DMS153 (cell line): ENCODE measurements around the gene LAMTOR2.

Experiments
- DNase-seq: peaks from one replicate; lab custom pipeline; 2025; lab: John Stamatoyannopoulos, UW

Gene LAMTOR2

DNA sequence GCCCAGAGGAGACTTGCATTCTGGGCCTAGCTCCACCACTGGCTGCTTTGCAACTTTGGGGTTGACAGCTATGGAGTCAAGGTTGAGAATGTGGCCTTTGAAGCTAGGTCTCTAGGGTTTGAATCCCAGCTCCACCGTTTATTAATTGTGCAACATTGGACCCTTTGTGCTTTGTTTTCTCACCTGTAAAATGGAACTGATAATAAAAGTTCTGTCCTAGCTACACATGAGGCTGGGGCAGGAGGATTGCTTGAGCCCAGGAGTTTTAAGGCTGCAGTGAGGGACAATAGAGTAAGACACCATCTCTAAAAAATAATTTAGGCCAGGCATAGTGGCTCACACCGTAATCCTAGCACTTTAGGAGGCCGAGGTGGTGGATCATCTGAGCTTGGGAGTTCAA lies 44.7 kb downstream of the LAMTOR2 start:
- DNase-seq = no peak

DNA sequence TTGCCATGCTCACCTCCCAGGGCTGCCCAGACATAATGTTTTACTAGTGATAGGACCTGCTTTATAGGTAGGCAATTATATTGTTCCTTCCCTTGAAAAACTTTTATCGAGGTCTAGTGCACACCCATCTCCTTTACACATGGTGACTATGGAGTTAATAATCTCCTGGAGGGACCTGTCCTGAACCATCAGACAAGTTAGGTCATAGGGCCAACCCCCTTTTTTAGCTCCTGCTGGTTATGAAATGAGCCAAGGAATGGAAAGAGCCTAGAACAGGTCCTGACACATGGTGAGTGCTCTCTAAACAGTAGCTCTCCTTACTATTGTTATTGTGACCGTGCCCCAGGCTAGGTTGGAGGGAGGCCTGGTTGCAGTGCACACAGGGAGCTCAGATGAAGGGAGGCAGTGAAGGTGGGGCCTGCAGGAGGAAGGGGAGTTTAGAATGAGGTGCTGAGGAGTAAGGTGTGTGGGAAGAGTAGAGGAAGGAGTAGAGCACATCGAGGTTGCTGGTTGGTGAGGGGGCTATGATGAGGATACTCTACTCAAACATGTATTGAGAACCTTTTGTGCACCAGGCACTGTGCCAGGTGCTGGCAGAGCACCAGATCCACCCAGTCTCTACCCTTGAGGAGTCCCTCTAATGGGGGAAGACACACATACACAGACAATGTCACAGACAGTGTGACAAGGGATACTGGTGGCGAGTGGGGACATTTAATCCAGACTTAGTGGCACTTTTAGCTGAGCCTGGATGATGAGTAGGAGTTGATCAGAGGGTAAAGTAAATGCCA lies 45.8 kb downstream of the LAMTOR2 start:
- no peak for DNase-seq

DNA sequence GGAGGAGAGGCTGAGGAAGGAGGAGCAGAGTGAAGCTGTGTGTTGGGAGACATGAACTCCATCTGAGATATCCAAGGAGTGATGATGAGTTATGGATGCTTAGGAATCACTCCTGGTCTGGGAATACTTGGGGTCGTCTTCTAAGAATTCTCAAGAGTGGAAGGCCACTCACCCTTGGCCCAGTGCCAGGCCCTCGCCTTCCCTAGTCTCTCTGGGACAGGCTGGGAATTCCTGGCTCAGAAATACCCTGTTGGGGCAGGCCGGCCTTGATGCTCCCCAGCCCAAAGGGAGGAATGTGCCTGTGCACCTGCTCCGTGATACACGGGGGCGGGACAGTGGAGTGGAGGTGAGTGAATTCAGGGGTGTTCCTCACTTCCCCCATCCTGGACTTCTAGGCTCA lies 47.3 kb downstream of the LAMTOR2 start:
- no peak for DNase-seq

DNA sequence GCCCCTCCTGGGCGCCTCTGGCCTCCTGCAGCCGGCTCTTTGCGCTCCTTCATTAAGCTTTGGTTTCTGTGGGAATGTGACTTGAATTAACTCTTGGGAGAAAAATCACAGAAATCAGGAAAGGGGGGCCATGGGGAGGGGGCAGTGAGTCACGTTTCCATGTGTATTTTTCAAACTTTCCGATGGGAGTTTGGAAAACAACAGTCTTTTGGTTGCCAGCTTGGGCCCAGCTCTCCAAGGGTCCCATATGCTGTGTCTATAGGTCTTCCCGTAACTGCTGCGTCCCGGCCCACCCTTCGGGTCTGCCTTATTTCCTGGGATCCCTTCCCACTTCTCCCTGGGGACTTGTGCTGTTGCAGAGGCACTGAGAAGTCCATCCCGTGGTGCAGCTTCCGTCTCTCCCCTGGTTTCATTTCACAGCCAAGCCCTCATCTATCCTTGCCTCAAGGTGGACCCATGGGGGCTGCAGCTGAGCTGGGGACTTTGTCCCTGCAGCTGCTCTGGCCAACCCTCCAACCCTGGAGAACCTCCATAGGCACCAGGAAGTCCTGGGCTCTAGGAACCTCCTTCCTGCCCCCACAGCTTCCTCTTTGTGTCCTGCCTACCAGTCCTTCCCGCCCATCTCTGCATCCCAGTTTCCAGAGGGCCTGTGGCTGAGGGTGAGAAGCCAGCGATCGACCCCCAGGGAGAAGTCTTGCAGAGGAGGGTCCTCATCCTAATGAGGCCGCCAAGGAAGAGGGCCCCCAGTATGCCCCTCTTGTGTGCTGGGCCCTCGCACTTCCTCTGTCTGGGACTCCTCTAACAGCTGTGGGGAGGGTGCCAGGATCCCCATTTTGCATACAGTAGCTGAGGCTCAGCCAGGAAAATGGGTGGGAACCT lies 48.3 kb downstream of the LAMTOR2 start:
- DNase-seq = peak; percentile 27

DNA sequence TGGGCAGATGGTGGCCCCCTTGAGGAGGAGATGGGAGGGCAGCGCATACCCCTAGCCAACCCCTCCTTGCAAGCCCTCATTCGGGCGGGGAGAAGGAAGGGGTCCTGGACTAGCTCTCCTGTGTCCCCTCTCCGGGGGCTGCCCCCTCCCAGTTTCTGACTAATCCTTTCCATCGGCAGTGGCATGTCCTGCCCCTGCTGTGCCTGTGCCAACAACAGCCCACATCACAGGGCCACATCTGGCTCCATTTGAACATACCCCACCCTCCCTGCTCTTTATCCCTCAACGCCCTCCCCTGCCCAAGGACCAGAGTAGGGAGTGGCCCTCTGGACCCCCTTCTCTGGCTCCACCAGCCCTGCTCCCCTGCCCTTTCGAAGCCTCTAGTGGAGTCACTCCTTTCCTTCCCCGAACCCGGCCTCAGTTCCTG lies 49.0 kb downstream of the LAMTOR2 start:
- DNase-seq = peak; percentile 21

DNA sequence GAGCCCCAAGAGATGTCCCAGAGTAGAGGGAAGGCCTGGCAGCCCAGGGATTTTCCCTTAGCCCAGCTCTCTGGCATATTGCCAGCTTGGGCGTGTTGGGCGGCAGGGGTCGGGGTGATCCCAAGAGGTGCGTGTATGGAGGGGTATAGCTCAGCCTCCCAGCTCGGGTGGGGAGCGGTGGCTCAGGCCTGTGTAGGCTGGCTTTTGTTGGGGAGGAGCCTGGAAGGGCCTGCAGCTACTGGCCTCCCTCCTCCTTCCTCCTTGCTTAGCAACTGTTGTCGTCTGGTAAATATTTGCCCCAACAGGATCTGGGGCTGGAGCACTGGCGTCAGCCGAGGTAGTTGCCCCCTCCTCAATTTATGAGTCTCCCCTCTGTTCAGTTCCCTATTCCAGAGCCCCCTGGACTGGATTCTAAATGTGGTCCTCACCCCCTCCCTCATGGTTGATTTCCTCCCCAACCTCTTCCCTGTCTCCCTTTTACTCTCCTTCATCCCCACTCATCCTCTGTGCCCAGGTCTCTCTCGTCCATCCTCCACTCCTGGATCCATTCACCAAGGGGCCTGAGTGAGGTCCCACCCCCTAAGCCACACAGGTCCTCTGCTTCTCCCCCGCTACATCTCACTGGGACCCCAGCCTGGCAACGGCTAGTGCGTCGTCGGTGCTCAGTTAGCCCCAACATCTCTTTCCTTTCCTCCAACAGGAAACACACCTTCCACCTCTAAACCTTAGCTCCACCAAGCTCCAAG lies 49.7 kb downstream of the LAMTOR2 start:
- DNase-seq = peak; percentile 93

DNA sequence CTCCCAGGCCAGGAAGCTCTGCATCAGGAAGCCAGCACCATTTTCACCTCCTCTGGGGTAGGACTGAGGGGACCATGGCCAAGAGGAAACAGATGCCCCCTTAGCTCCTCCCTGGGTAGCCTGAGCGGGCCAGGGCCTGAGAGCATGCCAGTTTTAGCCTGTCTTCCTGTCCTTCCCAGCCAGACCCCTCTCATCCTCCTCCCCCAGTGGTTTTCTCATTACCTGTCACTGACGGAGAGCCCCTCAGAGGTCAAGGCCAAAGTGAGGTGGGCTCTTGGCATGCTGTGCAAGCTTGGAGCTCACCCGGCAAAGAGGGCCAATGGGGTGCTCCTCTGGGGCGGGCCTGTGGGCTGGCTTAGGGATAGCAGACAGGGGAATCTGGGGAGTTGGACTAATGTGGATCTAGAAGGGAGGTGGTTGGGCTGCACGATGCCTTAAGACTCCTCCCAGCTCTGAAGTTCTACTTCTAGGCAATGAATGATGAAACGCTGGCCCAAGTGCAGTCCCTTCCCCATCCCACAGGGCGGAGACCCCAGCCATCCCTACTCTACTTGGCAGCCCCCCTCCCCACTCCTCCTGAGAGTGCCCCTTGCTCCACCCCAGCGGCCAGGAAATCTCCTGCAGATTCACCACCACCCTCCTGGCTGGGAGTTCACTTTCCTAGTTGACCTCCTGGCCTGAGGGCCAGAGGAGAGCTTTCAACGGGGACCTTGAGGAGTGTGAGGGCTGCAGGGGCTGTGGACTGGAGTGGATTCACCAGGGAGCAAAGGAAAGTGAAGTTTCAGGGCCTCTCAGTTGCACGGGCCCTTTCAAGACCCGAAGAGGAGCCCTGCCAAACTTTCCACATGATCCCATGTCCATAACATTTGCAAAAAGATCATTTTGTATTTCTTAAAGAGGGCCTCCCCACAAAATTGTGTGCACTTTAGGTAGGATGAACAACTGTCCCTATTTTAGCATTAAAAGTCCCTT lies 50.6 kb downstream of the LAMTOR2 start:
- no peak for DNase-seq

DNA sequence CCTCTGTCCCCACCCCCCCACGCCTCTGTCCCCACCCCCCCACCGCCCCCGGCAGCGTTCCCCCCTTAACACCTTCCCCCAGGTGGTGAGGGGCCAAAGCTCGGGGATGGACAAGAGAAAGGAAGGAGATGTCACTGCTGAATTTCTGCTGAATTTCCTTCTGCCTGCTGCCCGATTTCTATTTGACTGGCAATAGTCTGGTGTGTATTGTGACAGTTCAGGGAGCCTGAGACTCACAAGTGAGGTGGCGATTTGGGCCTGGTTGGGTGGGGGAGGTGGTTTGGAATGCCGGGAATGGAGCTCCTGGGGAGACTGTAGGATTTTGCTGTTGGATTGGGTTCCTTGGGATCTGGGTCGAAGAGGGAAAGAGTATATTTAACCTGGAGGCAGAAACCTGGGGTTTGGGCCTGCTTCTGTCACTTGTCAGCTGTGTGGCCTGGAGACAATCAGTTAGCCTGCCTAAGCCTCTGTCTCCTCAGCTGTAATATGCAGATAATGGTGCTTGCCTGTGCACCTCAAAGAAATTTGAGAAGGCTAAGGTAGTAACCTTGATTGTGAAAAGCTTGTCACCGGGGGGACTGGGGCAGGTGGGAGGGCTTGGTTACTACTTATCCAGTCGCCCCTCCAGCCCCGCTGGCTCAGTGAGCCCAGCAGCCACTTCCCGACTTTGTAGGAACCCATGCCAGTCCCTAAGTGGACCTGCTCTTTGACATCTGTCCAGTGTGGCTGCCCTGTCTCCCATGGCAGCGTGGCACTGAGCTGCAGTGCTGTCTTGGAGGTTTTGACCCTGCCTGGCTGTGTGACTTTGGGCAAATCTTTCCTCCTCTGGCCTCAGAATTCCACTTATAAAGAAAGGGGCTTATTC lies 52.3 kb downstream of the LAMTOR2 start:
- no peak for DNase-seq

DNA sequence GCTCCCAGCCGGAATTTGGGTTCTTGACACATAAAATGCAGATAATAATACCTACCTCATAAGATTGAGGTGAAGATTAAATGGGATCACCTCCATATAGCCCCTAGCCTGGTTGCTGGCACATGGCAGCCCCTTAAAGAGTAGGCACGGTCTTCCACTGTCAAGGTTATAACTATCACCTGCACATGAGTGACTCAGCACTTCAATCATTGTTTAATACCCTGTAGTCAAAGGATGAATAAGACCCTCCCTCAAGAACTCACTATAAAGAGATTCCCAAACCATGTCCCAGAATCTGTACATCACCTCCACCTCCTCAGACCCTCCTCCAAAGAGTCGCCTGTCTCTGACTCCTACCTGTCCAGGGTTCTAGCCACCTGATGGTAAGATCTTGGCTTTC lies 53.5 kb downstream of the LAMTOR2 start:
- DNase-seq = no peak
